Measurements from ENCODE around the gene SLC13A3. TPM values are rescaled to one million over a fixed set of nuclear protein-coding genes. Genes with fewer than 3 reads are reported as not detected.

Gene SLC13A3
- total RNA-seq, 5 donors from 2014 or later (not counting 1 experiment from before 2014, with no cell fraction given), result 0.16 to 0.49 (median 0.33) TPM; not detected in 1

GRCh38 chr20:46530640-46531039 lies 120.6 kb downstream of the SLC13A3 start:
- POLR2A ChIA-PET, result no interaction called here
- DNase-seq (no peak), ATAC-seq (replicated peaks in 1 of 4) (no peak)
- WGBS (ENCODE audit: insufficient coverage), result 75% methylated on average over 4 of the region's 4 CpGs
- no peaks in the 10 kb centered on the region for H3K4me1 Mint-ChIP-seq
- H3K4me3 Mint-ChIP-seq, result no peak overlapping the region
- H3K4me3 ChIP-seq (ENCODE audit: control insufficient read depth in 1 of 2, extremely low read depth in 1 of 2, low read length in 1 of 2), result no peak overlapping the region
- H3K36me3 Mint-ChIP-seq, result no peaks in the 10 kb centered on the region
- H3K4me1 ChIP-seq (ENCODE audit: control insufficient read depth in 1 of 2, extremely low read depth in 1 of 2, insufficient read depth in 2 of 2, low read length in 2 of 2), result no peaks in the 10 kb centered on the region
- H3K9me3 Mint-ChIP-seq, result no peaks in the 10 kb centered on the region
- no peak overlapping the region for H3K27ac Mint-ChIP-seq
- peaks cover 2 to 3% of the 10 kb centered on the region in 2 experiments for H3K27me3 ChIP-seq (replicated peaks in 1 of 2; ENCODE audit: control insufficient read depth in 2 of 2, extremely low read depth in 1 of 2, insufficient read depth in 2 of 2, low read length in 1 of 2)
- H3K27me3 Mint-ChIP-seq, result peaks cover 16 to 32% of the 10 kb centered on the region in 2 donors
- CTCF ChIA-PET, result no interaction called here
- no peaks in the 10 kb centered on the region for H3K36me3 ChIP-seq (ENCODE audit: control insufficient read depth in 2 of 2, extremely low read depth in 1 of 2, insufficient read depth in 1 of 2, low read length in 1 of 2)
- no peaks in the 10 kb centered on the region for H3K9me3 ChIP-seq
- no peak overlapping the region for H3K27ac ChIP-seq (ENCODE audit: low read length)

DNA sequence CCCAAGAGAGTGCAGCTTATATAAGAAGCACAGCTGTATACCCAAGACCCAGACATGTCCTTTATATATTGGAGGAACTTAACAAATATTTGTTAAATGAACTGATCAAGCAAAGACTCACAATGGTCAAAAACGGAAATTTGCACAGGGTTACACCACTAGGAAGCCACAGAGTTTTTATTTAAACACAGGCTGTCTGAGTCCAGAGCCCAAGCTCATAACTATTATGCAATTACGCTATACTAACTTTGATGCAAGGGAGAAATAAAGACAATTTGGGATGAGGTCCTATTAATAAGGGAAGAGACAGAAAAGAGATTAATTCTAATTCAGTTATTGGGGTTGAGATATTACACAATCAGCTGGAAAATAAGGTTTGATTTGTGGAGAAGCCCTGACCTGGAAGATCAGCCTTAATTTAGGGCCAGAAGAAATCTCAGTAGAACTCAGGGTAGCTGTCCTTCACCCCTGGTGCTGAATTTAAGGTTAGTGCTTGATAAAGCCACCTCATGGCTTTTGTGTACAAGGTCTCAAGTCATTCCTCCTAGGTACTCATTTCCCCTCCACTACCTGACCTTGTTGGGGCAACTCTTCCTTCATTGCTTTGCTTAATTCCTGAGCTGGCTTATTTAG lies 127.4 kb downstream of the SLC13A3 start:
- Histone ChIP-seq H3K4me1 (ENCODE audit: control insufficient read depth in 1 of 2, extremely low read depth in 1 of 2, insufficient read depth in 2 of 2, low read length in 2 of 2) (no peaks in the 10 kb centered on the region), H3K27ac (ENCODE audit: low read length) (no peak overlapping the region), H3K27me3 (replicated peaks in 1 of 2; ENCODE audit: control insufficient read depth in 2 of 2, extremely low read depth in 1 of 2, insufficient read depth in 2 of 2, low read length in 1 of 2) (peaks cover under 1 to 2% of the 10 kb centered on the region in 2 experiments), H3K4me3 (ENCODE audit: control insufficient read depth in 1 of 2, extremely low read depth in 1 of 2, low read length in 1 of 2) (no peak overlapping the region), H3K9me3 (no peaks in the 10 kb centered on the region), H3K36me3 (ENCODE audit: control insufficient read depth in 2 of 2, extremely low read depth in 1 of 2, insufficient read depth in 1 of 2, low read length in 1 of 2) (no peaks in the 10 kb centered on the region)
- CTCF ChIA-PET, result no interaction called here
- H3K4me1 Mint-ChIP-seq, result no peaks in the 10 kb centered on the region
- POLR2A ChIA-PET, result no interaction called here
- no peak overlapping the region for H3K27ac Mint-ChIP-seq
- H3K27me3 Mint-ChIP-seq, result peaks cover 20 to 45% of the 10 kb centered on the region in 2 donors
- no peaks in the 10 kb centered on the region for H3K9me3 Mint-ChIP-seq
- DNase-seq (no peak), ATAC-seq (replicated peaks in 1 of 4) (no peak)
- no peak overlapping the region for H3K4me3 Mint-ChIP-seq
- H3K36me3 Mint-ChIP-seq, result no peaks in the 10 kb centered on the region
- no CpG with 5 or more reads among the region's 2 CpGs for WGBS (ENCODE audit: insufficient coverage)

- Histone ChIP-seq H3K36me3 (ENCODE audit: control insufficient read depth in 2 of 2, extremely low read depth in 1 of 2, insufficient read depth in 1 of 2, low read length in 1 of 2) (no peaks in the 10 kb centered on the region), H3K4me1 (ENCODE audit: control insufficient read depth in 1 of 2, extremely low read depth in 1 of 2, insufficient read depth in 2 of 2, low read length in 2 of 2) (no peaks in the 10 kb centered on the region), H3K9me3 (no peaks in the 10 kb centered on the region), H3K27ac (ENCODE audit: low read length) (no peak overlapping the region), H3K27me3 (replicated peaks in 1 of 2; ENCODE audit: control insufficient read depth in 2 of 2, extremely low read depth in 1 of 2, insufficient read depth in 2 of 2, low read length in 1 of 2) (peaks cover 0 to 2% of the 10 kb centered on the region in 2 experiments), H3K4me3 (ENCODE audit: control insufficient read depth in 1 of 2, extremely low read depth in 1 of 2, low read length in 1 of 2) (no peak overlapping the region)
- Mint-ChIP-seq H3K4me1 (no peaks in the 10 kb centered on the region), H3K27ac (no peak overlapping the region), H3K9me3 (no peaks in the 10 kb centered on the region), H3K4me3 (no peak overlapping the region), H3K36me3 (no peaks in the 10 kb centered on the region), H3K27me3 (peaks cover 18 to 41% of the 10 kb centered on the region in 2 donors)
- no peak for ATAC-seq (replicated peaks in 1 of 4)
- DNase-seq, result no peak
- WGBS (ENCODE audit: insufficient coverage), result 70% methylated on average over 4 of the region's 5 CpGs
- CTCF ChIA-PET, result no interaction called here
- POLR2A ChIA-PET, result interaction anchor here in 1 of 2 donors (0.5 kb wide), 1 partner anchor 120 kb away, joined by 5 read pairs; no protein-coding TSS in a partner anchor
Observed at GRCh38 chr20:46523108-46523507, 128.2 kb downstream of the SLC13A3 start.

GRCh38 chr20:46520976-46521579 lies 130.2 kb downstream of the SLC13A3 start:
- ChIA-PET CTCF (interaction anchor here in 1 of 2 donors (1.5 kb wide), 1 partner anchor 168 kb away, joined by 3 read pairs; the partner anchor contains the start of gene TP53RK), POLR2A (no interaction called here)
- Mint-ChIP-seq H3K4me1 (no peaks in the 10 kb centered on the region), H3K27me3 (peaks cover 7 to 30% of the 10 kb centered on the region in 2 donors), H3K9me3 (no peaks in the 10 kb centered on the region), H3K4me3 (no peak overlapping the region), H3K27ac (no peak overlapping the region), H3K36me3 (no peaks in the 10 kb centered on the region)
- Histone ChIP-seq H3K27me3 (replicated peaks in 1 of 2; ENCODE audit: control insufficient read depth in 2 of 2, extremely low read depth in 1 of 2, insufficient read depth in 2 of 2, low read length in 1 of 2) (no peaks in the 10 kb centered on the region), H3K4me1 (ENCODE audit: control insufficient read depth in 1 of 2, extremely low read depth in 1 of 2, insufficient read depth in 2 of 2, low read length in 2 of 2) (no peaks in the 10 kb centered on the region), H3K4me3 (ENCODE audit: control insufficient read depth in 1 of 2, extremely low read depth in 1 of 2, low read length in 1 of 2) (no peak overlapping the region), H3K36me3 (ENCODE audit: control insufficient read depth in 2 of 2, extremely low read depth in 1 of 2, insufficient read depth in 1 of 2, low read length in 1 of 2) (no peaks in the 10 kb centered on the region), H3K9me3 (no peaks in the 10 kb centered on the region), H3K27ac (ENCODE audit: low read length) (no peak overlapping the region)
- DNase-seq (peak in 26 of 35 experiments; percentile 4 to 61 (median 18)), ATAC-seq (replicated peaks in 1 of 4) (peak in 3 of 4 experiments; percentile 42 to 60 (median 53))
- WGBS (ENCODE audit: insufficient coverage), result no CpG with 5 or more reads among the region's 4 CpGs

- Histone ChIP-seq H3K36me3 (ENCODE audit: control insufficient read depth in 2 of 2, extremely low read depth in 1 of 2, insufficient read depth in 1 of 2, low read length in 1 of 2) (no peaks in the 10 kb centered on the region), H3K4me1 (ENCODE audit: control insufficient read depth in 1 of 2, extremely low read depth in 1 of 2, insufficient read depth in 2 of 2, low read length in 2 of 2) (no peaks in the 10 kb centered on the region), H3K4me3 (ENCODE audit: control insufficient read depth in 1 of 2, extremely low read depth in 1 of 2, low read length in 1 of 2) (no peak overlapping the region), H3K27me3 (replicated peaks in 1 of 2; ENCODE audit: control insufficient read depth in 2 of 2, extremely low read depth in 1 of 2, insufficient read depth in 2 of 2, low read length in 1 of 2) (no peaks in the 10 kb centered on the region), H3K9me3 (no peaks in the 10 kb centered on the region), H3K27ac (ENCODE audit: low read length) (no peak overlapping the region)
- DNase-seq, result no peak
- peaks cover 7 to 29% of the 10 kb centered on the region in 2 donors for H3K27me3 Mint-ChIP-seq
- no peaks in the 10 kb centered on the region for H3K4me1 Mint-ChIP-seq
- CTCF ChIA-PET, result interaction anchor here in 1 of 2 donors (1.5 kb wide), 1 partner anchor 169 kb away, joined by 3 read pairs; the partner anchor contains the start of gene TP53RK
- H3K27ac Mint-ChIP-seq, result no peak overlapping the region
- H3K4me3 Mint-ChIP-seq, result no peak overlapping the region
- no peaks in the 10 kb centered on the region for H3K36me3 Mint-ChIP-seq
- POLR2A ChIA-PET, result no interaction called here
- H3K9me3 Mint-ChIP-seq, result no peaks in the 10 kb centered on the region
- ATAC-seq (replicated peaks in 1 of 4), result no peak
- WGBS (ENCODE audit: insufficient coverage), result 100% methylated on average over 1 of the region's 4 CpGs
Observed at GRCh38 chr20:46520540-46520939, 130.7 kb downstream of the SLC13A3 start.

- H3K36me3 Mint-ChIP-seq, result no peaks in the 10 kb centered on the region
- CTCF ChIA-PET, result no interaction called here
- no peak overlapping the region for H3K27ac Mint-ChIP-seq
Observed at GRCh38 chr20:46519471-46520068, 131.7 kb downstream of the SLC13A3 start.

More at GRCh38 chr20:46519471-46520068, 131.7 kb downstream of the SLC13A3 start:
- H3K9me3 Mint-ChIP-seq, result no peaks in the 10 kb centered on the region
- WGBS (ENCODE audit: insufficient coverage), result 50% methylated on average over 1 of the region's 3 CpGs
- H3K27ac ChIP-seq (ENCODE audit: low read length), result no peak overlapping the region
- H3K27me3 ChIP-seq (replicated peaks in 1 of 2; ENCODE audit: control insufficient read depth in 2 of 2, extremely low read depth in 1 of 2, insufficient read depth in 2 of 2, low read length in 1 of 2), result no peaks in the 10 kb centered on the region
- ATAC-seq (replicated peaks in 1 of 4) (no peak), DNase-seq (no peak)
- H3K4me1 Mint-ChIP-seq, result no peaks in the 10 kb centered on the region
- no peaks in the 10 kb centered on the region for H3K36me3 ChIP-seq (ENCODE audit: control insufficient read depth in 2 of 2, extremely low read depth in 1 of 2, insufficient read depth in 1 of 2, low read length in 1 of 2)
- no peaks in the 10 kb centered on the region for H3K9me3 ChIP-seq
- no peak overlapping the region for H3K4me3 Mint-ChIP-seq
- peaks cover 10 to 26% of the 10 kb centered on the region in 2 donors for H3K27me3 Mint-ChIP-seq
- H3K4me3 ChIP-seq (ENCODE audit: control insufficient read depth in 1 of 2, extremely low read depth in 1 of 2, low read length in 1 of 2), result no peak overlapping the region
- H3K4me1 ChIP-seq (ENCODE audit: control insufficient read depth in 1 of 2, extremely low read depth in 1 of 2, insufficient read depth in 2 of 2, low read length in 2 of 2), result no peaks in the 10 kb centered on the region
- POLR2A ChIA-PET, result no interaction called here
